Stimulated activated CD4-positive, alpha-beta T cell treated with anti-CD3 and anti-CD28 coated beads, TNF-alpha, amount 100 ng/mL, for 4 hours (primary cell): ENCODE data around the gene ZNF35.
"Not testable (repeated sequence)": the region's sequence is repeated elsewhere in the genome, so short reads cannot be mapped to it uniquely, and the experiment has no call there.

Experiments used
- DNase-seq, 3 experiments: peaks; one replicate each; pipeline ENCODE4 v3.0.0-alpha.2; 2020; ENCODE audit warnings: low read depth in 3 of 3

ZNF35 gene

DNA sequence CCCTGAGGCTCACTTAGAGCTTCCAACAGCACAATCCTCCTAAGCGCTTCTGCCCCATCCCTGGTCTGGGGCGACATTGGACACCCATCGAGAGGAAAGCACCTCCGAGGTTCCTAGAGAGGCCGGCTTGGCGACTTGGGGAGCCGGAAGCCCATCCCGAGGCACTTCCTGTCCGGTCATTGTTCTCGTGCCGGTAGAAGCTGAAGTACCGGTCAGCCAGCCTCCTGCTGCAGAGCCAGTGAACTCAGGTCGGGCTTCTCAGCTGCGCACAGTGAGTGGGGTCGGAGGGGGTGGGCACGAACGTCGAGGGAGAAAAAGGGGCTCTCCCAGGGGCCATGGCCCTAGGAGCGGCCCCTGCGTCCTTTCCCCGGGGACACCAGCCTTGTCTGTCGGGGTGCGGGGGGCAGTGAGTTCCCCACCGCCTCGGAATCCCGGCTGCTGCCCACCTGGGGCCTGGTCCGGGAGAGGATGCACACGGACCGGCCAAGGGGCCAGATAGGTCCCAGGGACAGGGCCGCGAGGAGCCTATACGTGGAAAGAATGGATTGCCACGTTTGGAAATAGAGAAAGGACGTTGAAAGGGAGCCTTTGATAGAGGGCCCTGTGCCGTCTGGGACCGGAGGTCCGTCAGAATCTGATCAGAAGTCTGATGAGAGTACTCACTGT, at the start of gene ZNF35:
Gene ZNF35, plus strand, starts transcription at position 169 of the 666 bp plus-strand sequence. CDS start 2,336 bp downstream, outside the sequence.
- peak in 1 of 3 experiments; percentile 11 for DNase-seq

DNA sequence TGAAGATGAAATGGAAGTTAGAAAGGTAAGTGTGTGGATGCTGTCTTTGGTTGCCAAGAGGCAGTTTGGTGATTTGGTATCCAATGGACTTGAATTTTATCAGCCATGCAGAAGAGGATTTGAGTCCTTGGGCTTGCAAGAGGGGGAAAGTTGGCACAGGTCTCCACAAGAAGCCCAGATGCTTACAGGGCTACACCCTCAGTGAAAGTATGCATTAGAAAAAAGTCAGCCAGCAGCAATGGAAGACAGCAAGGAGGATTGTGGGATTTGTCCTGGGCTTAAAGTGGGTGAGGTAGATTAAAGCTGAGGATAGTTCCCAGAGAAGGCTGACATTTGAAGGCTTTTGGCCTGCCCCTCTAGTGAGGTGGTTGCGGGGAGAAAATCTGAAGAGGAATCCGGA, 46.8 kb upstream of the ZNF35 start:
- no peak for DNase-seq

DNA sequence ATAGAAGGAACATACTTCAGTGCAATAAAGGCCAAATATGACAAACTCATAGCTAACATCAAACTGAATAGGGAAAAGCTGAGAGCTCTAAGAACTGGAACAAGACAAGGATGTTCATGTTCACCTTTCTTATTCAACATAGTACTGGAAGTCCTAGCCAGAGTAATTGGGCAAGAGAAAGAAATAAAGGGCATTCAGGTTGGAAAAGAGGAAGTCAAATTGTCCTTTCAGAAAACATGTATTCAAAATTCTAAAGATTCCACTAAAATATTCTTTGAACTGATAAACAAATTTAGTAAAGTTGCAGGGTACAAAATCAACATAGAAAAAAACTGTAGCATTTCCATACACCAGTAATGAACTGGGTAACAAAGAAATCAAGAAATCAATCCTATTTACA, 35.9 kb upstream of the ZNF35 start:
- DNase-seq = no peak

GRCh38 chr3:44624749-44625480, 23.6 kb upstream of the ZNF35 start, which contains the start of gene ZNF197:
Gene ZNF197, plus strand, starts transcription at chr3:44625036. Its CDS starts 4,119 bp downstream, at chr3:44629155.
- DNase-seq = peak; percentile 23 to 37 (median 24)

- DNase-seq = no peak
Observed at GRCh38 chr3:44628716-44629115, 19.8 kb upstream of the ZNF35 start.

GRCh38 chr3:44632193-44632592, 16.3 kb upstream of the ZNF35 start:
- no peak for DNase-seq

DNA sequence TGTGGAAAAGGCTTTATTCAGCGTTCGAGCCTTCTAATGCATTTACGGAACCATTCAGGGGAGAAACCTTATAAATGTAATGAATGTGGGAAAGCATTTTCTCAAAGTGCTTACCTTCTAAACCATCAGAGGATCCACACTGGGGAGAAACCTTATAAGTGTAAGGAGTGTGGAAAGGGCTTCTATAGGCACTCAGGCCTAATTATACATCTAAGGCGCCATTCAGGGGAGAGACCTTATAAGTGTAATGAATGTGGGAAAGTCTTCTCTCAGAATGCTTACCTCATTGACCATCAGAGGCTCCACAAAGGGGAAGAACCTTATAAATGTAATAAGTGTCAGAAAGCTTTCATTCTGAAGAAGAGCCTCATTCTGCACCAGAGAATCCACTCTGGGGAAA, 6.2 kb upstream of the ZNF35 start:
- no peak for DNase-seq

DNA sequence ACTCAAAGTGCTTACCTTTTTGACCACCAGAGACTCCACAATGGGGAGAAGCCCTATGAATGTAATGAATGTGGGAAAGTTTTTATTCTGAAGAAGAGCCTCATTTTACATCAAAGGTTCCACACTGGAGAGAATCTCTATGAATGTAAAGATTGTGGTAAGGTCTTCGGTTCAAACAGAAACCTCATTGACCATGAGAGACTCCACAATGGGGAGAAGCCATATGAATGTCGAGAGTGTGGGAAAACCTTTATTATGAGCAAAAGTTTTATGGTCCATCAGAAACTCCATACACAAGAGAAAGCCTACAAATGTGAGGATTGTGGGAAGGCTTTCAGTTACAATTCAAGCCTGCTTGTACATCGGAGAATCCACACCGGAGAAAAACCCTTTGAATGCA, 5.5 kb upstream of the ZNF35 start:
- no peak for DNase-seq

GRCh38 chr3:44647771-44648170, 761 bp upstream of the ZNF35 start:
- no peak for DNase-seq

GRCh38 chr3:44649709-44650108, 1.2 kb downstream of the ZNF35 start:
- DNase-seq = no peak

DNA sequence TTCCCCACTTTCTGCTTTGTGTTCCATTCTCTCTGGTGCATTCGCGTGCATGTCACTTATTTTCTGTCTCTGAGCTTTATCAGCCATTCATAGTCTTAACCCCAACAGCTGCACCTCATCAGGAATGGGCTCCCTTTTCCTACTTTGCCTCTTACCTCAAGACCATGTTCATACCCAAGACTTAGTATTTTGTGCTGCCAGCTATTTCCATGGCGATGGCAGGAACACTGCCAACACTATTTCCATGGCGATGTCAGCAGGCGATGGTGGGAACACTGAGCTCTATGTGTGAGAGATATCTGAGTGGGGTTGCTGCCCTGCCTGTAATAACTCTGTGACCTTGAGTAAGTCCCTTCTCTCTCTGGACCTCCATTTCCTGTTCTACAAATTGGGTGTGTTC, 5.5 kb downstream of the ZNF35 start:
- DNase-seq = no peak

DNA sequence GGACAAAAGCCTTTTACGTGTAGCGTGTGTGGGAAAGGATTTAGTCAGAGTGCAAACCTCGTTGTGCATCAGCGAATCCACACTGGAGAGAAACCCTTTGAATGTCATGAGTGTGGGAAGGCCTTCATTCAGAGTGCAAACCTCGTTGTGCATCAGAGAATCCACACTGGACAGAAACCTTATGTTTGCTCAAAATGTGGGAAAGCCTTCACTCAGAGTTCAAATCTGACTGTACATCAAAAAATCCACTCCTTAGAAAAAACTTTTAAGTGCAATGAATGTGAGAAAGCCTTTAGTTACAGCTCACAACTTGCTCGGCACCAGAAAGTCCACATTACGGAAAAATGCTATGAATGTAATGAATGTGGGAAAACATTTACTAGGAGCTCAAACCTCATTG, 10.5 kb downstream of the ZNF35 start:
- no peak for DNase-seq

DNA sequence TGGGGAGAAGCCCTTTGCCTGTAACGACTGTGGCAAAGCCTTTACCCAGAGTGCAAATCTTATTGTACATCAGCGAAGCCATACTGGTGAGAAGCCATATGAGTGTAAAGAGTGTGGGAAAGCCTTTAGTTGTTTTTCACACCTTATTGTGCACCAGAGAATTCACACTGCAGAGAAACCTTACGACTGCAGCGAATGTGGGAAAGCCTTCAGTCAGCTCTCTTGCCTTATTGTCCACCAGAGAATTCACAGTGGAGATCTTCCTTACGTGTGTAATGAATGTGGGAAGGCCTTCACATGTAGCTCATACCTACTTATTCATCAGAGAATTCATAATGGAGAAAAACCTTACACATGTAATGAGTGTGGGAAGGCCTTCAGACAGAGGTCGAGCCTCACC, 10.9 kb downstream of the ZNF35 start:
- DNase-seq = no peak

GRCh38 chr3:44661189-44661588, 12.7 kb downstream of the ZNF35 start:
- no peak for DNase-seq

GRCh38 chr3:44665173-44665572, 16.6 kb downstream of the ZNF35 start:
- DNase-seq = no peak

DNA sequence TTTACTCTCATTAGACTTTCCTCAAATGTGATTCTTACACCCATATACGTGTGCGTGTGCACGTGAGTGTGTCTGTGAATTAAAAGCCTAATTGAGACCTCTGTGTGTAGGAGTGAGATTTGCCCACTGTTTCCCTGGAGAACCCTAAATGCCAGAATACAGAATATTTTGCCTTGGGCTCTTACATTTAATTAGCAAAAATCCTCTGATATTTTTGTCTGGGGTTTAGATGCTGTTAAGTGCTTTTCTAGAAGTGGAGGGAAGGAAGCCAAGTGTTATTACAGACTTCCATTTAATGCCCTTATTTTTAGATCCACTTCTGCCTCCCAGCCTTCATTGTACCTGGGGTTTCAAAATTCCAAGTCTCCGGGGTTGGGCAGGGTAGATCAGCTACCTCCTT, 17.8 kb downstream of the ZNF35 start:
- DNase-seq = no peak

GRCh38 chr3:44669760-44670159, 21.2 kb downstream of the ZNF35 start:
- DNase-seq = no peak

DNA sequence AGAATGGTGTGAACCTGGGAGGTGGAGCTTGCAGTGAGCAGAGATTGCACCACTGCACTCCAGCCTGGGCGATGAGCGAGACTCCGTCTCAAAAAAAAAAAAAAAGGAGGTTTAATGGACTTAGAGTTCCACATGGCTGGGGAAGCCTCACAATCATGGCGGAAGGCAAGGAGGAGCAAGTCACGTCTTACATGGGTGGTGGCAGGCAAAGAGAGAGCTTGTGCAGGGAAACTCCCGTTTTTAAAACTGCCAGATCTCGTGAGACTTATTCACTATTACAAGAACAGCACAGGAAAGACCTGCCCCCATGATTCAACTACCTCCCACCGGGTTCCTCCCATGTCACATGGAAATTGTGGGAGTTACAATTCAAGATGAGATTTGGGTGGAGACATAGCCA, 24.9 kb downstream of the ZNF35 start:
- DNase-seq = not testable (repeated sequence)

GRCh38 chr3:44674211-44674610, 25.7 kb downstream of the ZNF35 start:
- DNase-seq = no peak

DNA sequence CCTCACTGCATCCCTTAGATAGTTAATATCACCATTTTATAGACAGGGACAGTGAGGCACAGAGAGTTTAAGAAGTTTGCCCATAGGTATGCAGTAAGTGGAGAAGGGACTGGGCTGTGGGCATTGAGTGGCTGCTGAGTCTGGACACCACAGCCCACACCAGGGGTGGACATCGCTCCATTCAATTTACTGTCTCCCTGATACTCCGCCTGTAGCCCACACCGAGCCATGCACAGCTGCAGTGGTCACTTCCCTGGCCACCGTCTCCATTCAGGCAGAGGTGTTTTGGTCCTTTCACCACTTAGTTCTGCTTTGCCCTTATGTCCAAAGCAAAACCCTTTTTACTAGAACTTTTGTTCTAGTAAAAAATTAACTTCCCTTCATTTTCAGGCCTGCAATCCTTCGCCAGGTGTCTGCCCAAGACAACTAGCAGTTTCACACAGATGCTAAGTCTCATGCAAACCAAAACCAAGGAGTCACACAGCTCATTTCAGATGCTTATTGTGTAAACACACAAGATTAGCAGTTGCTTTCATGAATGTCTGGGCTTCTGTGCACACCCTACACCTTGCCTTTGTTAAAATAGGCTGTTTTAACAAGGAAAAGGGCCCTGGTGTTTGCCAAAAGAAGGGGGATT, 30.1 kb downstream of the ZNF35 start:
- no peak for DNase-seq

- no peak for DNase-seq
Observed at GRCh38 chr3:44680921-44681455, 32.5 kb downstream of the ZNF35 start.

- no peak for DNase-seq
Observed at GRCh38 chr3:44682182-44682896, 33.8 kb downstream of the ZNF35 start.
